Right renal cortex interstitium (tissue), 3 donors: Measurements from ENCODE around the gene NOTCH4. TPM values are rescaled to one million over a fixed set of nuclear protein-coding genes. Genes with fewer than 3 reads are reported as not detected.
"Not testable (repeated sequence)": the region's sequence is repeated elsewhere in the genome, so short reads cannot be mapped to it uniquely, and the experiment has no call there.

Experiments used
- DNase-seq, 3 donors: peaks; one replicate each; pipeline ENCODE4 v3.0.0-alpha.2; 2013; ENCODE audit warnings: low read depth in 3 of 3, low spot score in 2 of 3
- polyA plus RNA-seq, 3 donors: library from polyadenylated mRNA; unstranded; fragments of 120-200 nt; gene quantifications; one replicate each; pipeline ENCODE4 v1.2.1, GENCODE V29; 2013; ENCODE audit not compliant: insufficient read length in 3 of 3

NOTCH4 gene
- polyA plus RNA-seq, 3 donors, result 13.2 to 16.5 (median 14.1) TPM

DNA sequence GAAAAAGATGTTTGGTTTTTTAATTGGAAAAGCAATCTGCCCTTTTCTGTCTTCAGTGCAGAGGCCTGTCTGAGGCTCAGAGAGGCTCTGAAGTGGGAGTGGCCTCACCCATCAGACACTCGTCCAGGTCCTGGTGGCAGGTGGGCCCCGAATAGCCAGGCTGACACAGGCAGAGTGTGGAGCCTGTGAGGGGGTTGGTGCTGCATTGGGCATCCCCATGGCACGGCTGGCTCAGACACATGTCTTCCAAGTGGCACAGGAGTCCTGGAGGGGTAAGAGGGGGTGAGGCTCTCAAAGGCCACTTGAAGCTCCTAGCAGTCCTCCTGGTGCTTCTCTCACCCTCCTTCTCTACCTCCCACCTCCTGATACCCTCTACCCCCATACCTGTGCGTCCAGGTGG is 3.8 kb downstream of the NOTCH4 start:
- no peak for DNase-seq

DNA sequence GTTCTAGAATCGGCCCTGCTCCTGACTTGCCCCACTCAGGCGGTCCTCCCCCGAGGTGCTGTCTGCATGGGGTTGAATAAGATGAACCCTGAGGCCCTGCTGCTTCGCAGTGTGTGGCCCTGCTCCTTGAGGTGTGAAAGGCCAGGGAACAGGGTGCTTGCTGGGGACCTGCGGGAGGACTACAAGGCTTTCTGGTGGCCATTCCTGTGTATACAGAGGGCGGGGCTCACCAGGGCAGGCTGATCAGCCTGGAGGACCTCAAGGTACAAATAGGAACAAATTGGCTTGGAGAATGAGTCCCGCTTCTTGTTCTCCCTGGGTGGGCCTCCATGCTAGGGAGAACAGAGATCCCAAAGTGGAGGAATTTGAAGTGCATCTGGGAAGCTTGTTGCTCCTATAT is 5.7 kb downstream of the NOTCH4 start:
- DNase-seq, result no peak

DNA sequence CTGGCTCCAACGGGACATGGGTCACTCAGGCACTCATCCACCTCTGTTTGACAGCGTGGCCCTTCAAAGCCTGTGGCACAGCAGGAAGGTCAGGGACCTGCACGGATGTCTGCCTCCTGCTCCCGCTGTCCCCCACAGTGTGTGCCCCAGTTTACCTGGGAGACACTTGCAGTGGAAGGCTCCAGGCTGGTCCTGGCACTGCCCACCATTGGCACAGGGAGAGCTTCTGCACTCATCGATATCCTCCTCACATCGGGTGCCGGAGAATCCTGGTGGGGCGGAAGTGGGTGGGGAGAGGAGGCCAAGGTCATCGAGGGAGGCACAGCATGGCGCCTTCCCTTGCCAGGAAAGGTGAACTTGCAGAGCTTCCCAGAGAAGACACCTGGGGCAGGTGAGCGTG is 6.9 kb downstream of the NOTCH4 start:
- no peak for DNase-seq

DNA sequence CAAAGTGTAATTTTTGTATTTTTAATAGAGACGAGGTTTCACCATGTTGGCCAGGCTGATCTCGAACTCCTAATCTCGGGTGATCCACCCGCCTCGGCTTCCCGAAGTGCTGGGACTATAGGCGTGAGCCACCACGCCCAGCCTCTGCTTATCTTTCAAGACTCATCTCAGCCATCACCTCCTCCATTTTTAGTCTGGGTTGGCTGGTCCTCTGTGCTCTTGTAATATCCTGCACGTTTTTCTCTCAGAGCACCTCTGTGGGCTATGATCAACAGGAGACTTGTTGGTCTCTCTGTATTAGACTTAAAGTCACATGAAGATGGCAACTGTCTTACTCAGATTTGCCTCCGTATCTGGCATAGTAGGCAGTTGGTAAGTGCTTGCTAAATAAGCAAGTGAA is 7.6 kb downstream of the NOTCH4 start:
- no peak for DNase-seq

DNA sequence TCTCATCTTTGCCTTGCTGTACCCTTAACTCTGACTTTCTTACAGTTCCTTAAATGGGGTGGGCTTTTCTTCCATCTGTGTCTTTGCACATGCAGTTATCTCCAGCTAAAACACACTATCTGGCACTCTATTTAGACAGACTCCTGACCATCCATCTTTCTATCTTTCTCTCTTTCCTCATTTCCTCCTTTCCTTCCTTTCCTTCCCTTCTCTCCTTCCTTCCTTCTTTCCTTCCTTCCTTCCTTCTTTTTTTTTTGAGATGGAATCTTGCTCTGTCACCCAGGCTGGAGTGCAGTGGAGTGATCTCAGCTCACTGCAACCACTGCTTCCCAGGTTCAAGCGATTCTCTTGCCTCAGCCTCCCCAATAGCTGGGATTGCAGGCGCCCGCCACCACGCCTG is 8.2 kb downstream of the NOTCH4 start:
- no peak for DNase-seq

DNA sequence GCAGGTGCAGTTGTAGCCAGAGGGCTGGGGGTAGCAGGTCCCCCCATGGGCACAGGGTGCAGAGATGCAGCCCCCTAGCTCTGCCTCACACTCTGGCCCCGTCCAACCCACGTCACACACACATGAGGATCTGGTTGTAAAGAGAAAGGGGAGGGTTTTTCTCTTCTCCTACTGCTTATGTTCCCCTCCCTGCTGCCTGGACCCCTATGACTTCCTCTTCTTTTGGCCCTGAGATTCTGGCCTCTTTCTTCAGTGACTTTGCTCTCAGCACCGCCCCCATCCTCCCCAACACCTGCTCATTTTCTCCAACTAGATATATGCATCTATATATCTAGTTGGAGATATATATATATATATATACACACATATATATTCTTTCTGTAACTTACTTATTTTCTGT is 9.7 kb downstream of the NOTCH4 start:
- DNase-seq, result no peak

DNA sequence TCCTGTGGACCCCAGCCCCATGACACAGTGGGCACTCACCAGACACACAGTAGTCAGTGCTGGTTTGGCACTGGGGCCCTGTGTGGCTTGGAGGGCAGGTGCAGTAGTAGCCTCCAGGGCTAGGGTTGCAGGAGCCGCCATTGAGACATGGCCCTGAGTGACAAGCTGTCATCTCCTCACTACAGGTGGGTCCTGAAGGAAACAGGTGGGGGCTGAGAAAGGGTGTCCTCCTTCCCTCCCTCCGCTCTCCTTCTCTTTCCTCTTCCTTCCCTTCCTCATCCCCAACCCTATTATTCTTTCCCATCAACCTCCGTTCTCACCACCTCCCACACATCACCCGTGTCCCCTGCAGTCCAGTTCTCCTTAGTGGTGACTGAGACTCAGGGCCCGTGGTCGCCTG is 10.2 kb downstream of the NOTCH4 start:
- DNase-seq, result no peak

DNA sequence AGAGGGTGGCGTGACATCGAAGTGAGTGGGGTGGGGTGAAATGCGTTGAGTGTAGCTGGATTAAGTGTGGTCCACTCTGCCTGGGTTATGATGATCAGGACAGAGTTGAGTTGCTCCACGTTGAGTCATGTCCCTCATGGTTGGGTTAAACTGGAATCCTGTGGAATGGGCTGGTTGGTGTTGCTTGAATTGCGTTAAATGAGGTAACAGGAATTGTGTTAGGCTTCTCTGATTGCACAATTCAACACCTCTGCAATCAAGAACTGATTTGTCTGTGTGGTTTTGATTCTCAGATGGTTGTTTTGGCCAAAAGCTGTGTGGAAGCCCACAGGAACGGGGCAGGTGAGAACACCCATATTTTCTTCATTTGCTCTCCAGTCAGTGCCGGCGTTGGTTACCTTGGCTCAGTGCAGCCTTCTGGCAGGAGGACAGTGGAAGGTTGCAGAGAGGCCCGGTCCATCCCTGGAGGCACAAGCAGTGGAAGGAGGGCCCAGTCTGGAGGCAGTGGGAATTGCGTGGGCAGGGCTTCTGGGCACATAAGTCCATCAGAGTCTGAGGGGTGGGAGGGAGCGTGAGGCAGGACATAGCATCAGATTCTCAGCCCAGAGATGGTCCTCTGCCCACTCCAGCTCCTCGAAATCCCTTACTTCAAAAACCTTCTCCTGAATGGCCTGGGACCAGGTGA is 11.6 kb downstream of the NOTCH4 start:
- no peak for DNase-seq

DNA sequence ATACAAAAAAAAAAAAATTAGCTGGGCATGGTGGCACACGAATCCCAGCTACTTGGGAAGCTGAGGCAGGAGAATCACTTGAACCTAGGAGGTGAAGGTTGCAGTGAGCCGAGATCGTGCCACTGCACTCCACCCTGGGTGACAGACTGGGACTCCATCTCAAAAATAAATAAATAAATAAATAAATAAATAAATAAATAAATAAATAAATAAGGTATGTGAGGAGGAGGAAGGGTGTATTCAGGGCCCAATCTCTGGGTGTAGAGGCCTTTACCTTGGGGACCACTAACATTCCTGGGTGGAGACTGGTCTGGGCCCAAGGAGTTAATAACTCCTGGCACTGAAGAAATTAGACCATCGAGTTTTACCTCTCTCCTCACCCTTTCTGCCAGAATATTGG is 12.4 kb downstream of the NOTCH4 start:
- DNase-seq, result not testable (repeated sequence)

DNA sequence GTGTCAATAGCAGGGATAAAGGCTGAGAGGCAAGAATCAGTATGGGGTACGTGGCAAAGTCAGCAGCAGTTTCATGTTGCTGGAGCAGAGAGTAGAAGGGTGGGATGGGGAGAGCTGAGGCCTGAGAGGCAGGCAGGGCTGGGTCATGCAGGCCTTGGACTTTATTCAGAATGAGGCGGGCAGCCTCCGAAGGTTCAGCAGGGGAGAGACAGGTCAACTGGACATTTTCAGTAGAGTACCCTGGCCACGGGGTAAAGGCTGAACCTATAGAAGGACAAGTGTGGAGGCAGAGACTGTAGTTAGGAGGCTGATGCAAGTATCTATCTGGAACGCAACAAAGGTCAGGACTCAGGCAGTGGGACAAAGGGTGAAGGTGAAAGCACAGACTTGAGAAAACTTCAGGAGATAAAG is 13.7 kb downstream of the NOTCH4 start:
- DNase-seq, result no peak

DNA sequence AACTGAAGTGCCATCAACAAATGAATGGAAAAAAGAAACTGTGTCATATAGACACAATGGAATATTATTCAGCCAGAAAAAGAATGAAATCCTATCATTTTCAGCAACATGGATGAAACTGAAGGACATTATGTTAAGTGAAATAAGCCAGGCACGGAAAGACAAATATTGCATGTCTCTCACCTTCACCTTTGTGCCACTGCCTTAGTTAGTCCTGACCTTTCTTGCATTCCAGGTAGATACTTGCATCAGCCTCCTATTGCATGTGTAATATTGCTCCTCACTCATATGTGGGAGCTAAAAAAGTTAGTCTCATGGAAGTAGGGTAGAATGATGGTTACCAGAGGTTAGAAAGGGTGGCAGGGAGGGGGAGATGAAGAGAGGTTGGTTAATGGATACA is 14.9 kb downstream of the NOTCH4 start:
- DNase-seq, result no peak

DNA sequence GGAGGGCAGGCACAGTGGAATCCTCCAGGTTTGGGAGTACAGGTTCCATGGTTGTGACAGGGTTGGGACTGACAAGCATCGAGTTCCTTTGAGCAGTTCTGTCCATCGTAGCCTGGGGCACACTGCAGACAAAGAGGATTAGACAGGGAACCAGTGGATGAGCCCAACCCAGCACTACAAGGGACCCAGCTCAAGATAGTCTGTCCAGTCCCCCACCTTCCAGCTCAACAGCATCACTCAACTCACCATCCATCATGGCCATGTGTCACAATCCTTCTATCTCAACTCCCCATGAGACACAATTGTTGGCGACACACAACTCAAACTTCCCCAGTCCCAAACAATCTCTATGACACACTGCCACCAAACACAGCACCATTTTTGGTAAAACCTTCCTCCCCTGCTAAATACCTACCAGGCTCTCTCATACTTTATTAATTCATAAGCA is 19.6 kb downstream of the NOTCH4 start:
- DNase-seq, result no peak

DNA sequence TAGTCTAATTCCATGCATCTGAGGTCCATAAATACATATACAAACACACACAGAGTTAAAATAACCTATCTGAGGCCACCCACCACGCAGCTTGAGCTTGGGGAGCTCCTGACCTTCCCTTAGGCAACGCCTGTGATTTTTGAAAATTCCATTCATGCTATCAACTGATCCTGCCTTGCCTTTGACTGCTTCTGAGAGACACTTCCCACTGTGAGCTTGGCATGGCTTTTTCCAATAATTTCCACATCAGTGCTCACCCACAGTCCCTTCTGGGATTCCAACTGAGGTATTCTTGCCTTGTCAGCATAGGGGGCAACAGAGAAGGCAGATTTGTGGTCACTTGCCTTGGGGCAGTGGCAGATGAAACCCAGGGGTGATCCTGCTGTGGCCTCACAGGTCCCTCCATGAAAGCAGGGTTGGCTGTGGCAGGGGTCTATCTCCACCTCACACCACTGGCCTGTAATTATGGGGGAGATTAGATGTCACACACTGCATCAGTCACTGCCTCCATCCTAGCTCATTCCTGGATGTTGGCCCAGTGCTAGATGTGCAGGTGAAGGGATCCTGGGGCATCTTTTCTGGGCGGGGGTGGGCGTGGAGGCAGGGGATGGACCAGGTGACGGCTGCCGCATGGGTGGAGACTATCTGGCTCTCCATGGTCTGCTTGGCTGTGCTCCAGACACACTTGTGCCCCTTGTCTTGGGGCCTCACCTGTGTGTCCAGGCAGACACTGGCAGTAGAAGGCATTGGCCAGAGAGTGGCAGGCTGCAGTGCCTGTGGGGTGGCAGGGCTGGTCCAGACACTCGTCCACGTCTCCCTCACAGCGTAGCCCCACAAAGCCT is 20.2 kb downstream of the NOTCH4 start:
- no peak for DNase-seq

DNA sequence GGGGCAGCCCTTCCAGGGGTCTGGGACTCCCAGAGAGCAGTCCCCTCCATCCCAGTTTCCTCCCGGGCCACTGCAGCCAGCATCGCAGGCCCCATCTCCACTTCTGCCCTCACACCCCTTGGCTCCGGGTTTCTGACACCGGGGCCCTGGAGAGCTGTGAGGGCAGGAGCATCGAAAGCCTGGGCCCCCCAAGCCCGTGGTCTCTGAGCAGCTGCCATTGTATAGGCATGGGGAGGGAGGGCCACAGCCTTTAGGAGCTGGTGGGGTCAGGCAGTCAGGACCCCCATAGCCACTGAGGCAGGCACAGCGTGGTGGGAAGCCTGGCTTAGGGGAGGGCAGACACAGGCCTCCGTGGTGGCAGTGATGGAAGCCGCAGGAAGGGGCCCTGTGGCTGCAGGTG is 21.7 kb downstream of the NOTCH4 start:
- no peak for DNase-seq

DNA sequence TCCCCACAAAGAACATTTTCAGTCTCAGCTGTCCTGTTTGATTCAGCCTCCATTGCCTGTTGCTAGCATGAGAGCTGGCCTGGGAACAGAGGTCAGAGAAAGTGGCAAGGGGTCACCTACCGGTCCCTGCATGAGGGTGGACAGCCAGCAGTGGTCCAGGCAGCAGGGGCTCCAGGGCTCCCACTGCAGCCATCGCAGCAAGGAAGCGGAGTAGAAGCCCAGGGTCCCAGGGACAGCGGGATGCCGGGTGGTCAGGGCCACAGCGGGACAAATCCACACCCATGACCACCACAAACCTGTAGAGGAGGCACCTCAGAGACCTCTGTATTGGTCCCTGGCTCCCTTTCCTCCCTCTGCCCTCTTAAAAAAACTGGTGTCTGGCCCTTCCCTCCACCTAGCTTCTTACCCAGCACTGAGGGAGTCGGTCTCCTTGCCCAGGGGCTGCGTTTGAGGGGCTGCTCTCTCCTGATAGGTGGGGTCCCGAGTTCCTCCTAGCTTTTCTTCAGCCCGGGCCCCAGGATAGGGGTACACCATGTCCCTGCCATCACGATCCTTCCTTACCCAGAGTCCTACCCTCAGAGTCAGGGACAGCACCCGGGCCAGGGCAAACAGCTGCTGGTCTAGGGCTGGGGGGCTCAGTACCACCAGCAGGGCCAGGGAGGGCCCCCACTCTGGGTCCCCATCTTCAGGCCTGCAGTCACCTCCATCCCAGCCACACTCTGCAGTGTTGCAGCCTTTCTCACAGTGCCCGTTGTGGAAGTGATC is 23.0 kb downstream of the NOTCH4 start:
- no peak for DNase-seq

DNA sequence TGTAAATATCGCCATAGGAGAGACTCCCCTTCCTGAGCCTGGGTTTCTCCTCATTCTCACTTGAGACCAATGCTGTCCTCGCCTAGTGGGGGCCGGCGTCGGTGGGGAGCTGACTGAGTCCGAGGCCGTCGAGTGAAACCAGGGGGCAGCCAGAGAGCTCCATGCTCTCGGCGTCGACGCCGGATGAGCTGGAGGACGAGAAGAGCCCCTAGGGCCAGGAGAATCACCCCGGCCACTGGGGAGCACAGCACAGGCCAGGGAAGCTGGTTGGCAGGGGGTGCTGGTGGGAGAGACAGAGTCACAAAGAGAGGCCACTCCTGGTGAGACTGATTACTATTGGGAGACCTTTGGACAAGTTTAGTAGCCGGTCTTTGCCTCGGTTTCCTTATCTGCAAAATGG is 25.0 kb downstream of the NOTCH4 start:
- DNase-seq, result no peak

DNA sequence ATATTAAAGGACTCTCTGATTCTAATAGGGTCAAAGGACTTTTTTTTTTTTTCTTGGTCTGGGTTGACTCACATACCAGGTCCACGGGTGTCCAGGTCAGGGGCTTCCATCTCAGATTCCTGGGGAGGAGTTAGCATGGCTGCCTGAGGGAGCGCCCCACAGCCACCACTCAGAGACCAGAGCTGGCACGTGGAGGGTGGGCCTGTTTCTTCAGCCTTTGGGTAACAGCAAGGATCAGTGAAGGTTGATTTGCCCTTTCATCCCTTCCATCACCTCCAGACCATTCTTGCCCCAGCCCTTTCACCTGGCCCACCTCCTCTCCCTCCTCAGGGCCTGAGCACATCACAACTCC is 25.5 kb downstream of the NOTCH4 start:
- no peak for DNase-seq

DNA sequence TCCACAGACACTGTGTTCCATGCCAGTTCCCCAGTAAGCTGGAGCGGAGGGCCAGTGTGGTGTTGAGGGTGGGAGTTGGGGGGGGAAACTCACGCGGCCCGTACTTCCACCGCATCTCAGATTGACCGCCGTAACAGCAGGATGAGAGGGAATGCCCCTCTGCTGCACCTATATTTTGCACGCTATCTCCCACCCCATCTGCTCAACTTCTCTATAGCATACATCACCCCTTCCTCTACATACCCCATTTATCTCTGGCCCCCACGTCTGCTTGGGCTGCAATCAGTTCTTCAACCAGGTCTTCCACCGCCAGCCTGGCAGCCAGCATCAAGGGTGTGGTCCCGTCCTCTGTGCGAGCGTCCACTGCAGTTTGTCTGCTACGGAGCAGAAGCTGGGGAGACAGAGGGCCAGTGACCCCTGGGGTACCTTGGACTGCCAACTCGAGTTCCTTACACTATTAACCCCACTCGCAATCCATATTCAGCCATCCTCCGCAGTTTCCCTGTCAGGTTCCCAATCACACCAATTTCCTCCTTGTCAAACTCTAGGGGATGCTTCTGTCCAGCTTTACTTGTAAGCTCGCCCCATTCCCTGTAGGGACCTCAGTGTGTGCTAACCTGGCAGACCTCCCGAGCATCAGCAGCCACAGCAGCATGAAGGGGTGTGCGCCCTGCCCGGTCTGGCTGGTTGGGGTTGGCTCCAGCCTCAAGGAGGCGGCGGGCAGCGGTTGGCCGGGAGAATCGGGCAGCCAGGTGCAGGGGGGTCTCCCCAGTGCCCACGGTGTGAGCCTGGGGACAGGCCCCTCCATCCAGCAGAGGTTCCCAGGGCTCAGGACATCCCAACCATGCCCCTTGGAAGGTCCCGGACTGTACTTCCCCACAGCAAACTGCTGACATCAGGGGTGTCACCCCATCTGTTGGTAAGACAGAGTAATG is 26.9 kb downstream of the NOTCH4 start:
- no peak for DNase-seq

DNA sequence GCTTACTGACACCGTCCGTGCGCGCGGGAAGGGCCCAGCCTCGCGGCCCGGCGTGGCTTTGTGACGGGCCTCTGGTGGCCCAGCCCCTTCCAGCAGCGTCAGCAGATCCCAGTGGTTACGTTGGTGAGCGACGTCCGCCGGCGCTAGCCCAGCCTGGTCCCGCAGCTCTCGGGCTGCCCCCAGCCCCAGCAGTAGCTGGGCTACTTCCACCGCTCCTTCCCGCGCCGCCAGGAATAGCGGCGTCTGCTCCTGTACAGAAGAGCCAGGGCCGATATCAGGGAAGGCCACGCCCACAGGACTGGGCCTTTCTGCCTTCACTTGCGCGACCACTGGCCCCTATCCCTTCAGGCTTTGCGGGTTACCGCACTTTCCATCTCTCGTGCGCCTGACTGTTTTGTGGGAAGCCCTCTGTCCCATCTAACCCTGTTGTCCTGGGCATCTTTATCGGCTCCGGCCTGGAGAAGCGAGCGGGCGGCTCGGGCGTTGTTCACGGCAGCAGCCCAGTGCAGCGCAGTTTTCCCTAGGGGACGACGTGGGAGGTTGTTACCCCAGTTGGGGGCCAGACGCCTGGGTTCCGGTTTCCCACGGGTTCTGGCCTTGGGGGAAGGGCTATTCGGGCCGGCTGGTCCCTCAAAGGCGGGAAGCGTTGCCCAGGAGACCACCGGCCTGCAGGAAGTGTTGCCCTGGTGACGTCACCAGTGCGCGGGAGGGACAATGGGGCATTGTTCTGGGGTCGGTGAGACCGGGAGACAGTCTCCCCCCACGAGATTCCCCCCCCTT is 27.8 kb downstream of the NOTCH4 start:
- peak in 2 of 3 donors; percentile 85 to 87 for DNase-seq

DNA sequence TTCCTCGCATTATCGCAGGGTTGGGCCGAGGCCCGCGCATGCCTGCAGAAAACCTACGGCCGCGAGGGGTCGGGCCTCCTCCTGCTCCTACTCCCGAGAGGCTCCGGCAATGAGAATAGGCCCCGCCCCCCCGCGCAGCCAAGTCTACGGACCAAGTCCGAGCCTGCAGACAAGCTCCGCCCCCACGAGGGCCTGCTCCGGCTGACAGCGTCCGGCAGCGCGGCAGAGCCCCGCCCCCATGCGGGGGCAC is 28.3 kb downstream of the NOTCH4 start:
- DNase-seq, result peak; percentile 98 to 99 (median 99)
